ENCODE data around the gene PRKCA.
"Not testable (repeated sequence)": the region's sequence is repeated elsewhere in the genome, so short reads cannot be mapped to it uniquely, and the experiment has no call there.

The PRKCA gene

DNA sequence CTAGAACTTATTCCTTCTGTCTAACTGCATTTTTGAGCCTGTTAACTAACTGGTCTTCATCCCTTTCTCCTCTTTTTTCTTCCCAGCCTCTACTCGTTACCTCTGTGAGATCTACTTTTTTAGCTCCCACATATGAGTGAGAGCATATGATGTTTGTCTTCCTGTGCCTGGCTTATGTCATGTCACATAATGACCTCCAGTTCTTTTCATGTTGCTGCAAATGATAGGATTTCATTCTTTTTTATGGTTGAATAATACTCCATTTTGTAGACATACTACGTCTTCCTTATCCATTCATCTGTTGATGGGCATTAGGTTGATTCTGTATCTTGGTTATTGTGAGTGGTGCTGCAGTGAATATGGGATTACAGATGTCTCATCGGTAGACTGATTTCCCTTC lies 184.7 kb downstream of the PRKCA start:
- no peak for DNase-seq (ENCODE audit: low read depth)
- no peak overlapping the region for H3K4me3 ChIP-seq (ENCODE audit: low read depth, low read length)
- TF ChIP-seq, protein P1, sequence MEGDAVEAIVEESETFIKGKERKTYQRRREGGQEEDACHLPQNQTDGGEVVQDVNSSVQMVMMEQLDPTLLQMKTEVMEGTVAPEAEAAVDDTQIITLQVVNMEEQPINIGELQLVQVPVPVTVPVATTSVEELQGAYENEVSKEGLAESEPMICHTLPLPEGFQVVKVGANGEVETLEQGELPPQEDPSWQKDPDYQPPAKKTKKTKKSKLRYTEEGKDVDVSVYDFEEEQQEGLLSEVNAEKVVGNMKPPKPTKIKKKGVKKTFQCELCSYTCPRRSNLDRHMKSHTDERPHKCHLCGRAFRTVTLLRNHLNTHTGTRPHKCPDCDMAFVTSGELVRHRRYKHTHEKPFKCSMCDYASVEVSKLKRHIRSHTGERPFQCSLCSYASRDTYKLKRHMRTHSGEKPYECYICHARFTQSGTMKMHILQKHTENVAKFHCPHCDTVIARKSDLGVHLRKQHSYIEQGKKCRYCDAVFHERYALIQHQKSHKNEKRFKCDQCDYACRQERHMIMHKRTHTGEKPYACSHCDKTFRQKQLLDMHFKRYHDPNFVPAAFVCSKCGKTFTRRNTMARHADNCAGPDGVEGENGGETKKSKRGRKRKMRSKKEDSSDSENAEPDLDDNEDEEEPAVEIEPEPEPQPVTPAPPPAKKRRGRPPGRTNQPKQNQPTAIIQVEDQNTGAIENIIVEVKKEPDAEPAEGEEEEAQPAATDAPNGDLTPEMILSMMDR (IDR thresholded peaks at IDR 0.05; ENCODE audit: low read depth, low read length): no peak
- no peak for TF ChIP-seq POLR2A (IDR thresholded peaks at IDR 0.05; ENCODE audit: extremely low read depth, insufficient read length)
- no peak for TF ChIP-seq MYC (IDR thresholded peaks at IDR 0.05; ENCODE audit: low read depth, low read length)
- TF ChIP-seq MAX (IDR thresholded peaks at IDR 0.05; ENCODE audit: low read depth, low read length): no peak

- TF ChIP-seq POLR2A (IDR thresholded peaks at IDR 0.05; ENCODE audit: extremely low read depth, insufficient read length) (no peak), MAX (IDR thresholded peaks at IDR 0.05; ENCODE audit: low read depth, low read length) (no peak), MYC (IDR thresholded peaks at IDR 0.05; ENCODE audit: low read depth, low read length) (no peak)
- TF ChIP-seq, protein P1 (IDR thresholded peaks at IDR 0.05; ENCODE audit: low read depth, low read length): no peak
- H3K4me3 ChIP-seq (ENCODE audit: low read depth, low read length): no peak overlapping the region
- no peak for DNase-seq (ENCODE audit: low read depth)
Observed at GRCh38 chr17:66487981-66488468, 185.6 kb downstream of the PRKCA start.

- TF ChIP-seq MAX (IDR thresholded peaks at IDR 0.05; ENCODE audit: low read depth, low read length): no peak
- TF ChIP-seq MYC (IDR thresholded peaks at IDR 0.05; ENCODE audit: low read depth, low read length): no peak
- no peak for TF ChIP-seq POLR2A (IDR thresholded peaks at IDR 0.05; ENCODE audit: extremely low read depth, insufficient read length)
- TF ChIP-seq, protein P1 (IDR thresholded peaks at IDR 0.05; ENCODE audit: low read depth, low read length): no peak
- no peak overlapping the region for H3K4me3 ChIP-seq (ENCODE audit: low read depth, low read length)
- DNase-seq (ENCODE audit: low read depth): no peak
Observed at GRCh38 chr17:66488864-66489263, 186.5 kb downstream of the PRKCA start.

DNA sequence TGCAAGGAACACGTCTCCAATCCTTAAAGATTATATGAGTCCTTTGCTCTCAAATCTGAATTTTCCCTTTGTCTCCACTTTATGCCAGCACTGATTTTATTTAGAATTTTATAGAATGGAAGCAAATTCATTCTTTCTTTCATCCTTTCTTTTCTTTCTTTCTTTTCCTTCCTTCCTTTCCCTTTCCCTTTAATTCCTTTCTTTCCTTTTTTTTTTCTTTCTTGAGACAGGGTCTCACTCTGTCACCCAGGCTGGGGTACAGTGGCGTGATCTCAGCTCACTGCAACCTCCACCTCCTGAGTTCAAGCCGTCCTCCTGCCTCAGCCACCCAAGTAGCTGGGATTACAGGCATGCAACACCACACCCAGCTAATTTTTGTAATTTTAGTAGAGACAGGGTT lies 187.2 kb downstream of the PRKCA start:
- H3K4me3 ChIP-seq (ENCODE audit: low read depth, low read length); DNase-seq (ENCODE audit: low read depth): not testable (repeated sequence)

GRCh38 chr17:66491213-66491612 lies 188.8 kb downstream of the PRKCA start:
- peak; percentile 41 for DNase-seq (ENCODE audit: low read depth)
- TF ChIP-seq POLR2A (IDR thresholded peaks at IDR 0.05; ENCODE audit: extremely low read depth, insufficient read length): no peak
- TF ChIP-seq, protein P1 (IDR thresholded peaks at IDR 0.05; ENCODE audit: low read depth, low read length): no peak
- TF ChIP-seq MYC (IDR thresholded peaks at IDR 0.05; ENCODE audit: low read depth, low read length): no peak
- no peak for TF ChIP-seq MAX (IDR thresholded peaks at IDR 0.05; ENCODE audit: low read depth, low read length)
- H3K4me3 ChIP-seq (ENCODE audit: low read depth, low read length): no peak overlapping the region

- no peak for TF ChIP-seq MAX (IDR thresholded peaks at IDR 0.05; ENCODE audit: low read depth, low read length)
- TF ChIP-seq POLR2A (IDR thresholded peaks at IDR 0.05; ENCODE audit: extremely low read depth, insufficient read length): no peak
- TF ChIP-seq, protein P1 (IDR thresholded peaks at IDR 0.05; ENCODE audit: low read depth, low read length): no peak
- TF ChIP-seq MYC (IDR thresholded peaks at IDR 0.05; ENCODE audit: low read depth, low read length): no peak
- DNase-seq (ENCODE audit: low read depth): no peak
- H3K4me3 ChIP-seq (ENCODE audit: low read depth, low read length): no peak overlapping the region
Observed at GRCh38 chr17:66491665-66492064, 189.3 kb downstream of the PRKCA start.

Measured in NB4 (cell line).